CD14-positive monocyte (primary cell): ENCODE results near the gene CDH4. TPM values are rescaled to one million over a fixed set of nuclear protein-coding genes. Genes with fewer than 3 reads are reported as not detected.

Experiments used
- DNase-seq, 3 donors: peaks; one replicate each; pipeline ENCODE4 v3.0.0-alpha.2; 2011 to 2022
- H2AFZ ChIP-seq: 2 replicates; pipeline ENCODE4 v1.6.0; 2012; ENCODE audit warnings: mild to moderate bottlenecking, low read depth, low read length, inconsistent platforms; ENCODE audit not compliant: insufficient read depth, poor library complexity, severe bottlenecking
- H3K27ac ChIP-seq, 2 donors: 1 replicate in 1 of 2; 2 replicates in 1 of 2; pipeline ENCODE4 v1.5.1; 2012 to 2013; ENCODE audit warnings: low read length in 2 of 2, control low read depth in 1 of 2, inconsistent platforms in 1 of 2, low read depth in 1 of 2, mild to moderate bottlenecking in 1 of 2
- H3K27me3 ChIP-seq, 2 donors: one replicate each; pipeline versions ENCODE4 v1.6.0 to v1.6.1; 2011 to 2013; ENCODE audit warnings: low read length in 2 of 2; ENCODE audit not compliant: control insufficient read depth in 2 of 2, insufficient read depth in 2 of 2
- H3K36me3 ChIP-seq, 2 donors: replicated peaks in 1 of 2; 1 replicate in 1 of 2; 2 replicates in 1 of 2; pipeline versions ENCODE4 v1.5.1 to v1.6.1; 2012 to 2013; ENCODE audit warnings: low read length in 2 of 2, control low read depth in 1 of 2, inconsistent platforms in 1 of 2, mild to moderate bottlenecking in 1 of 2; ENCODE audit not compliant: insufficient read depth in 2 of 2, control insufficient read depth in 1 of 2
- H3K4me1 ChIP-seq, 2 donors: 1 replicate in 1 of 2; 2 replicates in 1 of 2; pipeline versions ENCODE4 v1.5.1 to v1.6.1; 2012 to 2013; ENCODE audit warnings: low read length in 2 of 2, control low read depth in 1 of 2, inconsistent platforms in 1 of 2, mild to moderate bottlenecking in 1 of 2, moderate library complexity in 1 of 2; ENCODE audit not compliant: insufficient read depth in 2 of 2, control insufficient read depth in 1 of 2
- H3K4me2 ChIP-seq: replicated peaks from 2 replicates; pipeline ENCODE3; 2012; ENCODE audit warnings: low read length, moderate library complexity, mild to moderate bottlenecking; ENCODE audit not compliant: poor library complexity, severe bottlenecking; ENCODE audit errors: extremely low read depth
- H3K4me3 ChIP-seq, 3 experiments: fragments of 200-600 bp in 1 of 3; sonication (generic) in 1 of 3; replicated peaks in 1 of 3; 1 replicate in 2 of 3; 2 replicates in 1 of 3; pipeline ENCODE4 v1.5.1; 2011 to 2013; ENCODE audit warnings: low read length in 3 of 3, mild to moderate bottlenecking in 3 of 3, control low read depth in 2 of 3, low read depth in 2 of 3, inconsistent platforms in 1 of 3, moderate library complexity in 1 of 3
- H3K79me2 ChIP-seq: 2 replicates; pipeline ENCODE4 v1.6.0; 2012; ENCODE audit warnings: mild to moderate bottlenecking, control low read depth, inconsistent platforms, low read length, moderate library complexity; ENCODE audit not compliant: insufficient read depth
- H3K9ac ChIP-seq: 2 replicates; pipeline ENCODE4 v1.6.0; 2017; ENCODE audit warnings: low read length, mild to moderate bottlenecking; ENCODE audit not compliant: insufficient read depth, poor library complexity, severe bottlenecking
- H3K9me3 ChIP-seq, 2 donors: replicated peaks in 1 of 2; 1 replicate in 1 of 2; 2 replicates in 1 of 2; pipeline versions ENCODE4 v1.5.1 to v1.6.1; 2012 to 2013; ENCODE audit warnings: low read length in 2 of 2, control low read depth in 1 of 2; ENCODE audit not compliant: control insufficient read depth in 1 of 2, insufficient read depth in 1 of 2
- H4K20me1 ChIP-seq: 2 replicates; pipeline ENCODE4 v1.6.0; 2012; ENCODE audit warnings: mild to moderate bottlenecking, low read length, control low read depth, moderate library complexity; ENCODE audit not compliant: insufficient read depth
- H3K27ac Mint-ChIP-seq, 7 donors: one replicate each; pipeline ENCODE4 v1.8.0; 2020; ENCODE audit warnings: mild to moderate bottlenecking in 7 of 7, mixed read lengths in 7 of 7, moderate library complexity in 6 of 7, inconsistent platforms in 2 of 7
- H3K27me3 Mint-ChIP-seq, 3 donors: one replicate each; pipeline ENCODE4 v1.8.0; 2021 to 2022; ENCODE audit warnings: low read depth in 3 of 3, mild to moderate bottlenecking in 3 of 3, mixed read lengths in 3 of 3, moderate library complexity in 3 of 3, inconsistent platforms in 1 of 3
- H3K36me3 Mint-ChIP-seq, 2 donors: one replicate each; pipeline ENCODE4 v1.8.0; 2020; ENCODE audit warnings: mixed read lengths in 2 of 2, inconsistent platforms in 1 of 2, mild to moderate bottlenecking in 1 of 2
- H3K4me1 Mint-ChIP-seq: one replicate; pipeline ENCODE4 v1.8.0; 2020; ENCODE audit warnings: mild to moderate bottlenecking, mixed read lengths
- H3K4me3 Mint-ChIP-seq, 2 donors: one replicate each; pipeline ENCODE4 v1.8.0; 2020; ENCODE audit warnings: mild to moderate bottlenecking in 2 of 2, mixed read lengths in 2 of 2, moderate library complexity in 1 of 2
- H3K9me3 Mint-ChIP-seq, 7 donors: one replicate each; pipeline ENCODE4 v1.8.0; 2020 to 2022; ENCODE audit warnings: mixed read lengths in 7 of 7, mild to moderate bottlenecking in 6 of 7, moderate library complexity in 6 of 7, inconsistent platforms in 2 of 7
- WGBS: methylation state at CpG from one replicate; pipeline ENCODE4 v1.1.5; 2013; ENCODE audit warnings: missing lambda C conversion rate; ENCODE audit not compliant: insufficient coverage; 5-methylcytosine and 5-hydroxymethylcytosine counted together
- intact Hi-C, 2 donors: fragments of 100-400 bp; cut with micrococcal nuclease; formaldehyde crosslinking; loops; one replicate each; pipeline versions ENCODE4 v1.15.0 to v1.15.1; 2023
- polyA plus RNA-seq, 3 donors: library from polyadenylated mRNA; depleted of rRNA in 1 of 3; unstranded in 2 of 3; stranded (reverse) in 1 of 3; fragments of 300-500 nt in 2 of 3; fragments of >200 nt in 1 of 3; fragmentation: Illumina TruSeq in 2 of 3; gene quantifications; 1 replicate in 2 of 3; 2 replicates in 1 of 3; pipeline ENCODE4 v1.2.3, GENCODE V29; 2012 to 2021
- TF ChIP-seq, protein P1 (sequence below): fragments of 200-600 bp; IDR thresholded peaks from one replicate; pipeline ENCODE4 v1.8.0; 2022; ENCODE audit warnings: antibody characterized with exemption, mild to moderate bottlenecking

The CDH4 gene
- polyA plus RNA-seq, 3 donors: not detected

- Histone ChIP-seq H3K79me2 (no peaks in the 10 kb centered on the region), H3K4me3 (no peak overlapping the region), H4K20me1 (no peaks in the 10 kb centered on the region), H2AFZ (no peak overlapping the region), H3K4me2 (no peak overlapping the region), H3K27ac (no peak overlapping the region), H3K9ac (no peak overlapping the region), H3K4me1 (no peaks in the 10 kb centered on the region), H3K9me3 (peaks cover 0 to 93% of the 10 kb centered on the region in 2 donors), H3K36me3 (no peaks in the 10 kb centered on the region), H3K27me3 (no peaks in the 10 kb centered on the region)
- no peak overlapping the region for H3K27ac Mint-ChIP-seq
- no peak for DNase-seq
- H3K27me3 Mint-ChIP-seq: peaks cover 0 to 3% (median 0%) of the 10 kb centered on the region in 3 donors
- H3K36me3 Mint-ChIP-seq: no peaks in the 10 kb centered on the region
- H3K4me1 Mint-ChIP-seq: no peaks in the 10 kb centered on the region
- WGBS: 88% methylated on average over 10 of the region's 16 CpGs
- intact Hi-C loops: no loop called here
- TF ChIP-seq, protein P1, sequence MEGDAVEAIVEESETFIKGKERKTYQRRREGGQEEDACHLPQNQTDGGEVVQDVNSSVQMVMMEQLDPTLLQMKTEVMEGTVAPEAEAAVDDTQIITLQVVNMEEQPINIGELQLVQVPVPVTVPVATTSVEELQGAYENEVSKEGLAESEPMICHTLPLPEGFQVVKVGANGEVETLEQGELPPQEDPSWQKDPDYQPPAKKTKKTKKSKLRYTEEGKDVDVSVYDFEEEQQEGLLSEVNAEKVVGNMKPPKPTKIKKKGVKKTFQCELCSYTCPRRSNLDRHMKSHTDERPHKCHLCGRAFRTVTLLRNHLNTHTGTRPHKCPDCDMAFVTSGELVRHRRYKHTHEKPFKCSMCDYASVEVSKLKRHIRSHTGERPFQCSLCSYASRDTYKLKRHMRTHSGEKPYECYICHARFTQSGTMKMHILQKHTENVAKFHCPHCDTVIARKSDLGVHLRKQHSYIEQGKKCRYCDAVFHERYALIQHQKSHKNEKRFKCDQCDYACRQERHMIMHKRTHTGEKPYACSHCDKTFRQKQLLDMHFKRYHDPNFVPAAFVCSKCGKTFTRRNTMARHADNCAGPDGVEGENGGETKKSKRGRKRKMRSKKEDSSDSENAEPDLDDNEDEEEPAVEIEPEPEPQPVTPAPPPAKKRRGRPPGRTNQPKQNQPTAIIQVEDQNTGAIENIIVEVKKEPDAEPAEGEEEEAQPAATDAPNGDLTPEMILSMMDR: no peak
- no peak overlapping the region for H3K4me3 Mint-ChIP-seq
- H3K9me3 Mint-ChIP-seq: peaks cover 0 to 70% (median 32%) of the 10 kb centered on the region in 7 donors
Measured at GRCh38 chr20:61742097-61742825, 490.2 kb downstream of the CDH4 start.

DNA sequence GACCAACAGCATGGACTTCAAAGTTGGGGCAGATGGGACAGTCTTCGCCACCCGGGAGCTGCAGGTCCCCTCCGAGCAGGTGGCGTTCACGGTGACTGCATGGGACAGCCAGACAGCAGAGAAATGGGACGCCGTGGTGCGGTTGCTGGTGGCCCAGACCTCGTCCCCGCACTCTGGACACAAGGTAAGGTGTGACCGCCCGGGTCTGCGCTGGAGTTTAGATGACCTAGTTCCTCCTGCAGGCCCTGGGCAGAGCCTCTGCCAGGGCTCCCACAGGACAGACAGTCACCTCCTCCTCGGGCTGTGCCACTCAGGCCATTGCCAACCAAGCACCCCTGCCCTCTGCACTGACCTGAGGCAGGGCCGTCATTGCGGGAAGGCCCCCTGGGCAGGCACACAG lies 491.5 kb downstream of the CDH4 start:
- H2AFZ ChIP-seq: no peak overlapping the region
- Mint-ChIP-seq H3K9me3 (peaks cover 0 to 71% (median 30%) of the 10 kb centered on the region in 7 donors), H3K4me3 (no peak overlapping the region), H3K36me3 (no peaks in the 10 kb centered on the region), H3K27ac (no peak overlapping the region), H3K27me3 (peaks cover 0 to 3% (median 0%) of the 10 kb centered on the region in 3 donors), H3K4me1 (no peaks in the 10 kb centered on the region)
- peaks cover 0 to 85% of the 10 kb centered on the region in 2 donors for H3K9me3 ChIP-seq
- DNase-seq: no peak
- no peak overlapping the region for H3K27ac ChIP-seq
- no peaks in the 10 kb centered on the region for H3K27me3 ChIP-seq
- no peaks in the 10 kb centered on the region for H3K79me2 ChIP-seq
- 93% methylated on average over 16 of the region's 16 CpGs for WGBS
- H3K4me3 ChIP-seq: no peak overlapping the region
- TF ChIP-seq, protein P1: no peak
- no peaks in the 10 kb centered on the region for H3K36me3 ChIP-seq
- no peak overlapping the region for H3K9ac ChIP-seq
- no peaks in the 10 kb centered on the region for H4K20me1 ChIP-seq
- intact Hi-C loops: no loop called here
- no peaks in the 10 kb centered on the region for H3K4me1 ChIP-seq
- H3K4me2 ChIP-seq: no peak overlapping the region
